Measurements from ENCODE around the gene NFYC. TPM values are rescaled to one million over a fixed set of nuclear protein-coding genes. Genes with fewer than 3 reads are reported as not detected.
A peak's percentile ranks its signal among the peaks of the same experiment; 100 is the strongest.

Gene NFYC
- total RNA-seq, 1 experiment from 2014 or later: 46.5 TPM

DNA sequence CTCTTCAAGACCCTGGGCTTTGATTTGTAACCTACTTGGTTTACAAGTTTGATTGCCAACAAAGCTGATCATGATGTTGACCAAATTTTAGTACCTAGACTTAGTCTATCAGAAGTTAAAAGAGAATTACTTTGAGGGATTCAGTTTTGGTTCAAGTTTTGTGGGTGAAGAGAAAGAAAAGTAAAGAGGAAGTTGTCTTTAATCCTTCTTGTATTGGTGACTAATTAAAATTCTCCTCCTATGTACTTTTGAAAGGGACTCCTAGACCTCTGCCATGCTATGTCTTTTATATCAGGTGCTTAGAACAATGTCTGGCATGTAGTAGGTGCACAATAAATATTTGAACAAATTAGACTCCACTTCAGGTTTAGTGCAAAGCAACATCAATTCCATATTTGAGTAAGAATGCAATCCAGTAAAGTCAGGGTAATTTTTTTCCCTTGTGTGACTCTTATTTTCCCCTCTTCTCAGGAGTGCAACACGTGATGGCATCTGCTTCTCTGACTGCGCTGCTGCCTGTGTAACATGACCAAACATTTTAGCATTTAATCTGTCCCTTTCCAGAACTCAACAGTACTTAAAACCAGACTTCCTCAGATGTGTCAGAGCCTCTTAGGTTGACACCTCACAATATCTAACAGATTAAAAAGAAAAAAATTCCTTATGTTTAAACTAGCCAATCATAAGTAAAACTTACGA is 51.0 kb downstream of the NFYC start:
- POLR2A ChIA-PET: no interaction called here
- DNase-seq (ENCODE audit: low spot score) (no peak), ATAC-seq (no peak)
- Mint-ChIP-seq H3K4me3 (no peak overlapping the region), H3K27ac (no peak overlapping the region), H3K27me3 (ENCODE audit: low read depth) (no peaks in the 10 kb centered on the region), H3K36me3 (peaks cover 55% of the 10 kb centered on the region), H3K9me3 (no peaks in the 10 kb centered on the region), H3K4me1 (peaks cover 3% of the 10 kb centered on the region; the same call in 1 of the 2 replicates)
- CTCF ChIA-PET: no interaction called here
- no peak for TF ChIP-seq ZNF263 (CRISPR knock-in tag; IDR thresholded peaks at IDR 0.05; ENCODE audit: low read depth)
- no peak for TF ChIP-seq GABPB1 (CRISPR knock-in tag; IDR thresholded peaks at IDR 0.05)
- TF ChIP-seq ZNF425 (CRISPR knock-in tag; conservative IDR thresholded peaks at IDR 0.05): no peak
- TF ChIP-seq, protein P1, sequence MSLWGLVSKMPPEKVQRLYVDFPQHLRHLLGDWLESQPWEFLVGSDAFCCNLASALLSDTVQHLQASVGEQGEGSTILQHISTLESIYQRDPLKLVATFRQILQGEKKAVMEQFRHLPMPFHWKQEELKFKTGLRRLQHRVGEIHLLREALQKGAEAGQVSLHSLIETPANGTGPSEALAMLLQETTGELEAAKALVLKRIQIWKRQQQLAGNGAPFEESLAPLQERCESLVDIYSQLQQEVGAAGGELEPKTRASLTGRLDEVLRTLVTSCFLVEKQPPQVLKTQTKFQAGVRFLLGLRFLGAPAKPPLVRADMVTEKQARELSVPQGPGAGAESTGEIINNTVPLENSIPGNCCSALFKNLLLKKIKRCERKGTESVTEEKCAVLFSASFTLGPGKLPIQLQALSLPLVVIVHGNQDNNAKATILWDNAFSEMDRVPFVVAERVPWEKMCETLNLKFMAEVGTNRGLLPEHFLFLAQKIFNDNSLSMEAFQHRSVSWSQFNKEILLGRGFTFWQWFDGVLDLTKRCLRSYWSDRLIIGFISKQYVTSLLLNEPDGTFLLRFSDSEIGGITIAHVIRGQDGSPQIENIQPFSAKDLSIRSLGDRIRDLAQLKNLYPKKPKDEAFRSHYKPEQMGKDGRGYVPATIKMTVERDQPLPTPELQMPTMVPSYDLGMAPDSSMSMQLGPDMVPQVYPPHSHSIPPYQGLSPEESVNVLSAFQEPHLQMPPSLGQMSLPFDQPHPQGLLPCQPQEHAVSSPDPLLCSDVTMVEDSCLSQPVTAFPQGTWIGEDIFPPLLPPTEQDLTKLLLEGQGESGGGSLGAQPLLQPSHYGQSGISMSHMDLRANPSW (CRISPR knock-in tag; conservative IDR thresholded peaks at IDR 0.05; ENCODE audit: low read depth): no peak
- TF ChIP-seq, protein P2, sequence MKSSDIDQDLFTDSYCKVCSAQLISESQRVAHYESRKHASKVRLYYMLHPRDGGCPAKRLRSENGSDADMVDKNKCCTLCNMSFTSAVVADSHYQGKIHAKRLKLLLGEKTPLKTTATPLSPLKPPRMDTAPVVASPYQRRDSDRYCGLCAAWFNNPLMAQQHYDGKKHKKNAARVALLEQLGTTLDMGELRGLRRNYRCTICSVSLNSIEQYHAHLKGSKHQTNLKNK (CRISPR knock-in tag; IDR thresholded peaks at IDR 0.05): no peak
- no peak for TF ChIP-seq SMAD4 (CRISPR knock-in tag; IDR thresholded peaks at IDR 0.05)
- TF ChIP-seq ZBTB43 (CRISPR knock-in tag; IDR thresholded peaks at IDR 0.05): no peak
- TF ChIP-seq, protein P3, sequence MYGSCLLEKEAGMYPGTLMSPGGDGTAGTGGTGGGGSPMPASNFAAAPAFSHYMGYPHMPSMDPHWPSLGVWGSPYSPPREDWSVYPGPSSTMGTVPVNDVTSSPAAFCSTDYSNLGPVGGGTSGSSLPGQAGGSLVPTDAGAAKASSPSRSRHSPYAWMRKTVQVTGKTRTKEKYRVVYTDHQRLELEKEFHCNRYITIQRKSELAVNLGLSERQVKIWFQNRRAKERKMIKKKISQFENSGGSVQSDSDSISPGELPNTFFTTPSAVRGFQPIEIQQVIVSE (CRISPR knock-in tag; IDR thresholded peaks at IDR 0.05; ENCODE audit: borderline replicate concordance): no peak

DNA sequence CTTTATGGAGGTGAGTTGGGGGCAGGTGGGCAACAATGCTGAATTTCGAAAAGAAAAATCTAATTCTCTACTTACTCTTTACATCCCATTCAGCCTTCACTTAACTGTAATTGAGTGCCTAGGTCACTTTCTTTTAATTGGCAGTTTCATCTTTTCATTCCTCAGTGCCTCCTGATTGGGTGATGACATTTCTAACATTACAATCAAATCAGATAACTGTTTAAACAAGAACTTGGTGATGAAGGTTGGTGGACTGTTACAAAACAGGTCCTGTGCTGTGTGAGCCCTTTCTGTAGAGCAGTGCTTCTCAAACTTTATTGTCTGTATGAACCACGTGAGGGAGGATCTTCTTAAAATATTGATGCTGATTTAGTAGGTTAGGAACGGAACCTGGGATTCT is 51.9 kb downstream of the NFYC start:
- TF ChIP-seq ZNF138 (CRISPR knock-in tag; conservative IDR thresholded peaks at IDR 0.05) (no peak), CBFB (CRISPR knock-in tag; IDR thresholded peaks at IDR 0.05; ENCODE audit: low read depth) (no peak), IRF2 (CRISPR knock-in tag; IDR thresholded peaks at IDR 0.05; ENCODE audit: borderline replicate concordance, low read depth) (no peak), ZBTB21 (CRISPR knock-in tag; IDR thresholded peaks at IDR 0.05; ENCODE audit: borderline replicate concordance) (no peak)
- ChIA-PET CTCF (interaction anchor here (0.6 to 2.3 kb wide), 2 partner anchors 31 to 303 kb away, joined by 3 to 6 read pairs; no protein-coding TSS in a partner anchor), POLR2A (no interaction called here)
- Mint-ChIP-seq H3K4me1 (peaks cover 3% of the 10 kb centered on the region; the same call in 1 of the 2 replicates), H3K36me3 (peaks cover 62% of the 10 kb centered on the region), H3K9me3 (no peaks in the 10 kb centered on the region), H3K27me3 (ENCODE audit: low read depth) (no peaks in the 10 kb centered on the region), H3K4me3 (no peak overlapping the region), H3K27ac (no peak overlapping the region)
- ATAC-seq: no peak
- no peak for DNase-seq (ENCODE audit: low spot score)

GRCh38 chr1:40743860-40744259 is 52.4 kb downstream of the NFYC start:
- Mint-ChIP-seq H3K27me3 (ENCODE audit: low read depth) (no peaks in the 10 kb centered on the region), H3K9me3 (no peaks in the 10 kb centered on the region), H3K36me3 (peaks cover 62% of the 10 kb centered on the region), H3K4me1 (peaks cover 3% of the 10 kb centered on the region; the same call in 1 of the 2 replicates), H3K27ac (no peak overlapping the region), H3K4me3 (no peak overlapping the region)
- DNase-seq (ENCODE audit: low spot score) (peak; percentile 15), ATAC-seq (no peak)
- ChIA-PET CTCF (interaction anchor here (0.6 to 2.3 kb wide), 2 partner anchors 30 to 304 kb away, joined by 3 to 6 read pairs; no protein-coding TSS in a partner anchor), POLR2A (no interaction called here)
- no peak for TF ChIP-seq EMX1 (CRISPR knock-in tag; IDR thresholded peaks at IDR 0.05)
- no peak for TF ChIP-seq TCF7 (CRISPR knock-in tag; IDR thresholded peaks at IDR 0.05; ENCODE audit: low read depth)
- no peak for TF ChIP-seq RORB (CRISPR knock-in tag; IDR thresholded peaks at IDR 0.05)
- TF ChIP-seq FOXK1 (CRISPR knock-in tag; IDR thresholded peaks at IDR 0.05): no peak
- no peak for TF ChIP-seq CREM (CRISPR knock-in tag; IDR thresholded peaks at IDR 0.05)
- TF ChIP-seq ZNF425 (CRISPR knock-in tag; conservative IDR thresholded peaks at IDR 0.05): no peak
- TF ChIP-seq NR1H2 (CRISPR knock-in tag; IDR thresholded peaks at IDR 0.05): no peak
- no peak for TF ChIP-seq ZNF396 (CRISPR knock-in tag; IDR thresholded peaks at IDR 0.05; ENCODE audit: borderline replicate concordance)
- TF ChIP-seq ZNF219 (CRISPR knock-in tag; IDR thresholded peaks at IDR 0.05; ENCODE audit: borderline replicate concordance): no peak
- no peak for TF ChIP-seq ESRRA (CRISPR knock-in tag; IDR thresholded peaks at IDR 0.05; ENCODE audit: borderline replicate concordance)
- TF ChIP-seq SMAD4 (CRISPR knock-in tag; IDR thresholded peaks at IDR 0.05): no peak
- TF ChIP-seq FOXJ3 (CRISPR knock-in tag; IDR thresholded peaks at IDR 0.05; ENCODE audit: borderline replicate concordance): no peak
